HG03342 (cell line): Measurements from ENCODE around the gene KLHDC8A.

Experiments used
- ATAC-seq: cut with Tn5 transposase; IDR thresholded peaks from one replicate; pipeline ENCODE4 v1.9.1; 2021; ENCODE audit warnings: mild to moderate bottlenecking, moderate library complexity; ENCODE audit not compliant: unreplicated experiment

KLHDC8A gene

GRCh38 chr1:205319081-205320018, 37.4 kb downstream of the KLHDC8A start:
- ATAC-seq: no peak

DNA sequence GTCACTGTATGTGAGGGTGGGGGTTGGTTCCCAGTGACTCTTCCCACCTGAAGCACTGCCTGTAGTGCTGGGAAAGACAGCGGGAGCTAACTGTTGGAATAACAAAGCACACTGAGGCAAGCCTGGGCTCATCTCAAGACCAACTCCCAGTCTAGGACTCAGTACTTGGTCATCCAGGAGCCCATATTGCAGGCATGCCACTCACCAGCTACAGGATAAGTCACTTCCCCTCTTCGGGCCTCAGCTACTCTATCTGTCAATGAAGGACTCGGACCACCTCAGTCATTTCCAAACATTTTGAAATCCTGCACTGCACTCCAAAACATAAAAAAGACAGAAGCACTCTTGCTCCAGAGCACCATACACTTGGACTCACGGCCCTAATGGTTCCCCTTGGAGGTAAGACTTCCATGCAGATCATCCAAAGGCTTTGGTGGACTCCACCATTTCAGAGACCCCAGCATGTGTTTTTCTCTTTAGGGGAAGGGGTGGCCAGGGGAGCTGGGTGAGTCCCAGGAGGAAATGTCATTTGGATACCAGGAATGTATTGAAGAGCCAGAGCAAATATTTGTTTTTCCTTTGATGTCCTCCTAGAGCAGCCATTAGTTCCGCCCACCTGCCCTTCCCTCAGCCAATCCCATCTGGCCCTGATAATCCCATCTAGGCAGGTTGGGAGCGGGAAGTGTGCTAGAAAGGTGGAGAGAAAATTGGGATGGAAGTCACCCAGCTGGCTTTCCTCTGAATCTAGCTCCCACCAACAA, 38.3 kb downstream of the KLHDC8A start:
- ATAC-seq: no peak

DNA sequence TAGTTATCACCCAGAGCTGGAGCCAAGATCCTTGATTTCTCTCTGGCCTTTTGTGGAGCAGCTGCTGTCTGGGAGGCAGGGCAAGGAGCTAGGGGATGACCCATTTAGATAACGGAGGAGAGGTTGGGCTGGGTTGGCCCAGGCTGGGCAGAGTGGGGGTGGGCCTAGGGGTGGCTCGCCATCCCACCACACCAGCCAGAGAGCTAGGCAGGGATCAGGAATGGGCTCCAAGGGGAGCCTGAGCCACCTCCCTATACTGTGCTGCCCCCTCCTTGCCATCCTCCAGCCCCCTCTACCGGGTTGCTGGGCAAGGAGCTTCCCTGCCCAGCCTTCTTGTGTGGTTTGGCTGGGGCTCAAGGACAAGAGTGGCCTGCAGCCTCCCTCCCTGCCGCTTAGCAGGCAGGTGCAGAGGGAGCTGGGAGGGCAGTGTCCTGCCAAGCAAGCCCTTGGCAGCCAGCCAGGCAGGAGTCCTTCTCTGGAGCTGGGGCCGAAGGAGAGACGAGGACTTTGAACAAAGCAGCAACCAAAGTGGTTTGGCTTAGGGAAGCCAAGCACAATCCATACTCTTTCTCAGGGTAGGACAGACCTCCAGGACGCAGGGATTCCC, 39.3 kb downstream of the KLHDC8A start:
- no peak for ATAC-seq

GRCh38 chr1:205316161-205316566, 40.6 kb downstream of the KLHDC8A start:
- no peak for ATAC-seq

GRCh38 chr1:205315008-205315618, 41.6 kb downstream of the KLHDC8A start:
- no peak for ATAC-seq

DNA sequence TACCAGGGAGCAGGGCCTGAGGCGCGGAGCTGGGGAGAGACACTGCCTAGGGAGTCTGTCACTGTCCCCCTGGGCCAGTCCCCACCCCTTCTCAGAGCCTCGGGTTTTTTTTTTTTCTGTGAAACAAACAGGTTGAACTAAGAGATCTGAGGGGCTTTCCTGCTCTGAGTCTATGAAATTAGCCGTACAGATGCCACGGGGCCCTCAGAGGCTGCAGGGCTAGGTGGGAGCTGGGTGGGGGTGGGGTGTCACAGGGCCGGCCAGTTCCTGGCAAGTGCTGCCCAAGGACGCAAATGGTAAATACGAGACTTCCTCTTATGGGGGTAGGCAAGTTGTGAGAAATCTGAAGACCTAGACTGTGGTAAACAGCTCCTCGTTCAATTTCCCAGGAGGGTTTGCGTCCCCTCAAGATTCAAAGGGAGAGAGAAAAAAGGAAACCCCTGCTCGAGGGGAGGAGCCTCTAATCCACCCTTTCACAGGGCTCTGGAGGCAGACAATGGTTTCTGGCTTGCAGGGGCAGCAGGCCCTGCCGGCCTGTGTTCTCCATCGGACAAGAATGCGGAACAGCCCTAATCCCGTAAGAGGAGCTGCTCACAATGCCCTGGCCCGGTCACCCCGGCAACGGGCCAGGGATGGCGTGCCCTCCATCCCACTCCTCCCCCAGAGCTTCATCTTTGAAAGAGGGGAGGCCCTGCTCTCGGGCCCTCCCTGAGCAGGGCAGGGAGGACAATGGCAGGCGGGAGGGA, 43.0 kb downstream of the KLHDC8A start:
- ATAC-seq: no peak

- no peak for ATAC-seq
Observed at GRCh38 chr1:205312866-205313562, 43.7 kb downstream of the KLHDC8A start.

GRCh38 chr1:205310976-205311704, 45.6 kb downstream of the KLHDC8A start:
- no peak for ATAC-seq

DNA sequence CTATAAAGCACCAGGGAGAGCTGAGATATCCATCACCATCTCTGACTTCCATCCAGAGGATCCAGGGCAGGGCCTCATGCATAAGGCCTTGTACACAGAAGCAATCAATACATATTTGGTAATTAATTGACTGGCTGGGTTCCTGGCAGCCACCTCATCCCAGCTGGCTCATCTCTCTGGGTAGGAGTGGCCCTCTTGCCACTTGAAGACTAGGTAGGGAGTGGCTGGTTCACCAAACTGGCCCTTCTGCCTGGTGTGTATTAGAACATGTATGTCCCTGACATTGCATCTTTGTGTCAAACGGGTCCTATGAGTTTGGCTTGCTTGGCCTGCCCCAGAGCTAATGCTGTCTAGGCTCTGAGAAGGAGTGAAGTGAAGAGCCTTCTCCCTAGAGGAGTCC, 47.0 kb downstream of the KLHDC8A start:
- no peak for ATAC-seq

DNA sequence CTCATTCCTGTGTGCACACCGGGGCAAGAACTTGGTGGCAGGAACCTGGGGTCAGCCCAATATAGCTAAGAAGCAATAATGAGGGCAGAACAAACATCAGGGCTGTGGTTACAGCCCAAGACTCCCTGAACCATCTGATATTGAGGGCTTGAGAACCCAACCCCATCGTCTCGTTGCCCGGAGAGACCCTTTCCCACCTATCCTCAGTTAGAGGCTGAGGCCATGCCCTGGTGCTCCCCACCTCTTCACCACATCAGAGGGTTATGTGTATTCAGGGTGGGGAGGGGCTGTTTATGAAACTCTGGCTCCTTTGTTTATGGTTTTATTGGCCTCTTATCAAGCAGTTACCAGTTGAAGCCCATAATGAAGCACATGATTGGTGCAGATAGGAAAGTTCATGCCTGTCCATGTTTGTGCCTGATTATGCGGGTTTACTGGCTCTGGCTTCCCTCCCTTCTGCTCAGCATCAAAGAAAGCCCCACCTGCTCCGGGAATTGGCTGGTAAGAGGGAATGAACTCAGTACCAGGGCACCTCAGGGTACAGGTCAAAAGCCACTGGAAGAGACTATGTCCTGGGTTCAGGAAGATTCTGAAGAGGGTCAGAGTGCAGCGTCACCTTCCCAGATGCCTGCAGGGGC, 49.7 kb downstream of the KLHDC8A start:
- ATAC-seq: no peak

- ATAC-seq: no peak
Observed at GRCh38 chr1:205304695-205305070, 52.0 kb downstream of the KLHDC8A start.

GRCh38 chr1:205304046-205304694, 52.6 kb downstream of the KLHDC8A start:
- ATAC-seq: no peak

GRCh38 chr1:205303247-205303888, 53.4 kb downstream of the KLHDC8A start:
- ATAC-seq: no peak

DNA sequence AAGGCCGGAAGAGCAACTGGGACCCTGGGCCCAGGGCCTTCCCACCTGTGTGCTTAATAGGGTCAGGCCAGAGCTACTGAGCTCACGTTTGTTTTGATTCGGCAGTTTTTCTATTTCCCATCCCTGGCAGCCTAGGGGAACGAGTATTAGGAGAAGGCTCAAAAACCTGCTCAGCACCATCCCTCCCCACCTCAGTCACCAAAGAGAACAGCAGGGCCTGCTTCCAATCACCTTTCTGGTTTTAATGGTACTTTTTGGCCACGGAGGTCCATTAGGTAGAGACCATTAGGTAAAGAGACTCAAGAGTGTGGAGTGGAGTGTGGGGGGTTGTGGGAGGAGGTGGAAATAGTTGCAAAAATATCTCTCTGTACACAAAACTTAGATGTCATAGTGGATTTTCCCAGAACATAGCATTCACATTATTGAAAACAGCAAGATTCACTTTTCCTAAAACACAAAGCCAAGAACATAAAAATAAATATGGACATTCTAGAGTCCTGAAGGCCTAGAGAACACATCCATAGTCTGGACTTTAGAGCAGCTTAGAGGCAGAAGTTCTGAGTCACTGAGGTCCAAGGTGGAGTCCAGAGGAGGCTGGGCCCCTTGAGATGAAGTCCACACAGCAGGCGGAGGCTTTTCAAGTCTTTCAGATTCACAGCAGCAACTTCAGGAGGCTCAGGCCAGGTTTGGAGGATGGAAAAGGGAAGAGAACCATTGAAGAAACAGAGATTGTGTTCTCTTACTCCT, 54.7 kb downstream of the KLHDC8A start:
- no peak for ATAC-seq

DNA sequence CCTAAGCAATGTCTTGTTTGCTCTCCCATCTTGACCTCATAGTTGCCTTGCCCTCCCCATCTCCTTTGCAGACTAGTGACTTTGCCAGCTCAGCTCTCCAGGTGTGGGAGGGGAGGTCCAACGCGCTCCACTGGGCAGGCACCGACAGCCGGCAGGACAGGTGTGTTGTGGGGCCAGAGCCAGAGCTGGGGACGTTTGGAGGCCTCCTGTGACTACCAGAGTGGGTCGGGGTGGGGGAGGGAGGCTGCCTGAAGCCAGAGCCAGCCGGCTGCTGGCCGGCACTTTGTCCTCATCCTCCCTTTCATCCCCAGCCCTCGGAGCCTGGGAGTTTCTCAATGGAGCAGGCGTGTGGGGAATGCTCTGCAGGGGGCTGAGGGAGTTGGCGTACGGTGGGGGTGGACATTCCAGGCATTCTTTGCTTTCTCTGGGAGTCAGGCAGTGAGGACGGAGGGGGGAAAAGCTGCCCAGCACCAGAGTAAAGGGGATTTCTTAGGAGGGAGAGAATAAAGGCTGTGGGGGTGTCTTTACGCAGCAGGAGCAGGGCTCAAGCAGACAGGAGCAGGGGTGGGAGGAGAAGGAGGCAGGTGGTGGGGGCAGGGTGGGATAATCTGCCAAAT, 55.4 kb downstream of the KLHDC8A start:
- no peak for ATAC-seq

- ATAC-seq: no peak
Observed at GRCh38 chr1:205300149-205300548, 56.6 kb downstream of the KLHDC8A start.
